Muscle of arm (tissue), 12 donors: Measurements from ENCODE around the gene ZNF653. TPM values are rescaled to one million over a fixed set of nuclear protein-coding genes. Genes with fewer than 3 reads are reported as not detected.
"Not testable (repeated sequence)": the region's sequence is repeated elsewhere in the genome, so short reads cannot be mapped to it uniquely, and the experiment has no call there.

Experiments
- DNase-seq: peaks from one replicate; pipeline ENCODE4 v3.0.0-alpha.2; 2013
- polyA plus RNA-seq, 12 donors: library from polyadenylated mRNA; unstranded; fragments of 120-200 nt; gene quantifications; one replicate each; pipeline ENCODE4 v1.2.1, GENCODE V29; 2013; ENCODE audit not compliant: insufficient read length in 12 of 12

Gene ZNF653
- polyA plus RNA-seq, 12 donors, result 2.7 to 9.3 (median 4.6) TPM; not detected in 2

- not testable (repeated sequence) for DNase-seq
Observed at GRCh38 chr19:11433526-11433925, 72.1 kb downstream of the ZNF653 start.

Other genes with a start within 250 kb of the ZNF653 start
- 10 to 100 TPM in 11 of 12 donors, not detected in 1; 23.7 to 53.7 (median 37.5) TPM for gene DOCK6, start 243.3 kb downstream of the ZNF653 start, polyA plus RNA-seq
- gene TSPAN16, start 209.7 kb downstream of the ZNF653 start, polyA plus RNA-seq, result not detected
- gene RAB3D, start 166.2 kb downstream of the ZNF653 start, polyA plus RNA-seq, result 10 to 100 TPM in 3 of 12 donors, 1 to 10 TPM in 8, not detected in 1; 4.9 to 22.5 (median 6.8) TPM
- 10 to 100 TPM in 11 of 12 donors, not detected in 1; 34.5 to 56.2 (median 42.0) TPM for gene TMEM205, start 159.6 kb downstream of the ZNF653 start, polyA plus RNA-seq
- 10 to 100 TPM in 4 of 12 donors, 1 to 10 TPM in 7, not detected in 1; 4.5 to 33.7 (median 8.1) TPM for gene CCDC159, start 159.3 kb downstream of the ZNF653 start, polyA plus RNA-seq
- gene PLPPR2, start 150.4 kb downstream of the ZNF653 start, polyA plus RNA-seq, result 10 to 100 TPM in 7 of 12 donors, 1 to 10 TPM in 4, not detected in 1; 8.4 to 22.0 (median 11.2) TPM
- 1 to 10 TPM in 8 of 12 donors, under 1 TPM in 2, not detected in 2; 0.86 to 2.4 (median 1.3) TPM for gene SWSAP1, start 131.2 kb downstream of the ZNF653 start, polyA plus RNA-seq
- gene EPOR, start 121.5 kb downstream of the ZNF653 start, polyA plus RNA-seq, result 1 to 10 TPM in 11 of 12 donors, not detected in 1; 2.5 to 5.9 (median 3.3) TPM
- 1 to 10 TPM in 3 of 12 donors, under 1 TPM in 7, not detected in 2; 0.40 to 1.5 (median 0.55) TPM for gene RGL3, start 86.5 kb downstream of the ZNF653 start, polyA plus RNA-seq
- under 1 TPM in 10 of 12 donors, not detected in 2; 0.16 to 0.41 (median 0.29) TPM for gene ODAD3, start 70.7 kb downstream of the ZNF653 start, polyA plus RNA-seq
- 100 to 1,000 TPM in 11 of 12 donors, not detected in 1; 128 to 211 (median 169) TPM for gene PRKCSH, start 70.2 kb downstream of the ZNF653 start, polyA plus RNA-seq
- 1 to 10 TPM in 1 of 12 donors, under 1 TPM in 6, not detected in 5; 0.05 to 4.3 (median 0.21) TPM for gene ELAVL3, start 24.8 kb downstream of the ZNF653 start, polyA plus RNA-seq
- gene ECSIT, start 23.3 kb upstream of the ZNF653 start, polyA plus RNA-seq, result 10 to 100 TPM in 11 of 12 donors, not detected in 1; 28.4 to 47.2 (median 35.2) TPM
- gene CNN1, start 33.0 kb upstream of the ZNF653 start, polyA plus RNA-seq, result 100 to 1,000 TPM in 7 of 12 donors, 10 to 100 TPM in 4, not detected in 1; 37.7 to 129 (median 108) TPM
- 10 to 100 TPM in 11 of 12 donors, not detected in 1; 24.0 to 54.6 (median 31.9) TPM for gene ELOF1, start 53.4 kb upstream of the ZNF653 start, polyA plus RNA-seq
- gene ACP5, start 71.8 kb upstream of the ZNF653 start, polyA plus RNA-seq, result 1 to 10 TPM in 9 of 12 donors, under 1 TPM in 1, not detected in 2; 0.52 to 4.8 (median 1.7) TPM
- 10 to 100 TPM in 10 of 12 donors, 1 to 10 TPM in 1, not detected in 1; 5.1 to 18.6 (median 15.7) TPM for gene ZNF627, start 91.6 kb upstream of the ZNF653 start, polyA plus RNA-seq
- gene ZNF823, start 233.1 kb upstream of the ZNF653 start, polyA plus RNA-seq, result 1 to 10 TPM in 10 of 12 donors, not detected in 2; 3.7 to 8.0 (median 5.4) TPM